PFSK-1 (cell line): Measurements from ENCODE around the gene SERPINB10.

Experiments
- FOXP2 ChIP-seq: optimal IDR thresholded peaks from 2 replicates; pipeline ENCODE3; 2011; ENCODE audit warnings: borderline replicate concordance, control low read depth, inconsistent platforms; ENCODE audit not compliant: insufficient read depth; ENCODE audit errors: extremely low read length, extremely low read depth
- POLR2AphosphoS5 ChIP-seq: IDR thresholded peaks from 2 replicates; pipeline ENCODE4 v1.6.1; 2012; ENCODE audit warnings: low read depth, mild to moderate bottlenecking, control low read depth, low read length, moderate library complexity
- REST ChIP-seq, 2 experiments: IDR thresholded peaks; 2 replicates each; pipeline versions ENCODE4 v1.6.1 to v1.8.0; 2011 to 2012; ENCODE audit warnings: low read depth in 2 of 2, low read length in 2 of 2, control low read depth in 1 of 2, inconsistent platforms in 1 of 2, mild to moderate bottlenecking in 1 of 2, moderate library complexity in 1 of 2; ENCODE audit not compliant: insufficient read depth in 1 of 2
- SIN3A ChIP-seq: IDR thresholded peaks from 2 replicates; pipeline ENCODE4 v1.6.1; 2012; ENCODE audit warnings: mild to moderate bottlenecking, low read length, moderate library complexity, borderline replicate concordance; ENCODE audit not compliant: insufficient read depth
- TAF1 ChIP-seq: IDR thresholded peaks from 2 replicates; pipeline ENCODE4 v1.6.1; 2012; ENCODE audit warnings: low read length, control low read depth, borderline replicate concordance; ENCODE audit not compliant: insufficient read depth

GRCh38 chr18:63970809-63971205, 63.0 kb downstream of the SERPINB10 start:
- TF ChIP-seq TAF1: no peak
- no peak for TF ChIP-seq POLR2AphosphoS5
- no peak for TF ChIP-seq REST (IDR thresholded peaks at IDR 0.05; ENCODE audit: insufficient read depth in 1 of 2, low read depth in 2 of 2, low read length in 2 of 2)
- no peak for TF ChIP-seq SIN3A
- TF ChIP-seq FOXP2: no peak
